Hepatocyte (in vitro differentiated cells): ENCODE results near the gene UVRAG.

ENCODE experiments used
- EZH2 ChIP-seq: fragments of 200-600 bp; sonication (generic); IDR thresholded peaks from 2 replicates; pipeline ENCODE4 v1.6.1; 2016; ENCODE audit warnings: antibody characterized with exemption, mild to moderate bottlenecking, borderline replicate concordance
- EZH2phosphoT487 ChIP-seq: fragments of 200-600 bp; sonication (generic); IDR thresholded peaks from one replicate; pipeline ENCODE4 v1.6.1; 2018; ENCODE audit warnings: antibody characterized with exemption, mild to moderate bottlenecking, low read depth, moderate library complexity; ENCODE audit not compliant: unreplicated experiment, severe bottlenecking
- TF ChIP-seq, protein P1 (sequence below): fragments of 200-600 bp; sonication (generic); IDR thresholded peaks from 2 replicates; pipeline ENCODE4 v1.5.1; 2016; ENCODE audit warnings: antibody characterized with exemption, mild to moderate bottlenecking; ENCODE audit not compliant: poor library complexity

DNA sequence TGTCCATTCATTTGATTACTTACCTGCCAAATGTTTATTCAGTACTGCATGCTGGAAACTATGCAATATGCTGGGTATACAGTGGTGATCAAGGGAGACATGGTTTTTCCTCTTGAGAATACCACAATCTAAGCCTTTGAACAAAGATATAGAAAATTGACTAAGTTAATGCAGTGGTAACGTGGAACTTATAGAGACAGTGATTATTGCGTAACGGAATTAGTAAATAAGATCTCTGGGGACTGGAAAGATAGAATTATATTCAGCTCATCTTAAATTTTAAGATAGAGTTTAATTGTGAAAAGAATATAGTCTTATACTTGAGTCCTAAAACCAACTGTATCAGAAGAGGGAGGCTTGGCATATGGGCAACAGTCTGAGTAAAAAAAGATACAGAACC lies 129.5 kb downstream of the UVRAG start:
- TF ChIP-seq, protein P1, sequence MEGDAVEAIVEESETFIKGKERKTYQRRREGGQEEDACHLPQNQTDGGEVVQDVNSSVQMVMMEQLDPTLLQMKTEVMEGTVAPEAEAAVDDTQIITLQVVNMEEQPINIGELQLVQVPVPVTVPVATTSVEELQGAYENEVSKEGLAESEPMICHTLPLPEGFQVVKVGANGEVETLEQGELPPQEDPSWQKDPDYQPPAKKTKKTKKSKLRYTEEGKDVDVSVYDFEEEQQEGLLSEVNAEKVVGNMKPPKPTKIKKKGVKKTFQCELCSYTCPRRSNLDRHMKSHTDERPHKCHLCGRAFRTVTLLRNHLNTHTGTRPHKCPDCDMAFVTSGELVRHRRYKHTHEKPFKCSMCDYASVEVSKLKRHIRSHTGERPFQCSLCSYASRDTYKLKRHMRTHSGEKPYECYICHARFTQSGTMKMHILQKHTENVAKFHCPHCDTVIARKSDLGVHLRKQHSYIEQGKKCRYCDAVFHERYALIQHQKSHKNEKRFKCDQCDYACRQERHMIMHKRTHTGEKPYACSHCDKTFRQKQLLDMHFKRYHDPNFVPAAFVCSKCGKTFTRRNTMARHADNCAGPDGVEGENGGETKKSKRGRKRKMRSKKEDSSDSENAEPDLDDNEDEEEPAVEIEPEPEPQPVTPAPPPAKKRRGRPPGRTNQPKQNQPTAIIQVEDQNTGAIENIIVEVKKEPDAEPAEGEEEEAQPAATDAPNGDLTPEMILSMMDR: no peak
- TF ChIP-seq EZH2: no peak
- TF ChIP-seq EZH2phosphoT487: no peak
